K562 (cell line): ENCODE data around the gene TMX3. TPM values are rescaled to one million over a fixed set of nuclear protein-coding genes. Genes with fewer than 3 reads are reported as not detected.

Experiments
- ATAC-seq: fragments of 200-7000 bp; cut with Tn5 transposase; 3 replicates; pipeline ENCODE4 v1.9.1; 2020; ENCODE audit warnings: moderate library complexity
- BruUV-seq: library from RNA; stranded (reverse); fragments of 400-500 nt; replicated peaks from 2 replicates; lab custom pipeline; 2021; lab: Mats Ljungman, UMichigan
- CTCF ChIA-PET: fragments of 300-600 bp; formaldehyde crosslinking; extraction: SDS; loops from one replicate; lab custom pipeline; 2021; ENCODE audit warnings: low intra/inter-chr PET ratio; lab: Yijun Ruan, JAX
- POLR2A ChIA-PET: fragments of 300-600, 350-650 bp; sonication (Branson Sonifier 250); formaldehyde crosslinking; extraction: SDS; loops from one replicate; lab custom pipeline; 2021; ENCODE audit warnings: antibody characterized with exemption, inconsistent platforms; lab: Yijun Ruan, JAX
- DNase-seq, 4 experiments: peaks; one replicate each; pipeline versions ENCODE4 v3.0.0 to v3.0.0-alpha.2; 2011 to 2018; ENCODE audit warnings: low spot score in 3 of 4, mixed read lengths in 3 of 4; ENCODE audit errors: extremely low read depth in 1 of 4
- FAIRE-seq: peaks from 2 replicates; lab custom pipeline; 2011; peaks lifted over from hg19 to GRCh38; lab: Jason Lieb, UNC
- H2AFZ ChIP-seq: 2 replicates; pipeline ENCODE4 v1.6.0; 2011; ENCODE audit warnings: low read depth, low read length, control low read depth, inconsistent platforms
- H3K27ac ChIP-seq: fragments of 200-600 bp; 3 replicates; pipeline ENCODE4 v1.8.0; 2011; ENCODE audit warnings: low read depth, mild to moderate bottlenecking, control low read depth, inconsistent platforms, low read length, moderate library complexity, mixed read lengths; ENCODE audit errors: extremely low read depth
- H3K27me3 ChIP-seq, 2 experiments: fragments of 300-600 bp in 1 of 2; 2 replicates in 1 of 2; 3 replicates in 1 of 2; pipeline versions ENCODE4 v1.6.0 to v1.8.0; 2011; ENCODE audit warnings: inconsistent platforms in 2 of 2, low read length in 2 of 2, mild to moderate bottlenecking in 1 of 2, mixed read lengths in 1 of 2, moderate library complexity in 1 of 2; ENCODE audit not compliant: control insufficient read depth in 2 of 2, insufficient read depth in 2 of 2
- H3K36me3 ChIP-seq: fragments of 300-600 bp; 3 replicates; pipeline ENCODE4 v1.8.0; 2011; ENCODE audit warnings: mild to moderate bottlenecking, low read length, inconsistent platforms; ENCODE audit not compliant: control insufficient read depth, insufficient read depth
- H3K4me1 ChIP-seq, 2 experiments: fragments of 200-600 bp in 1 of 2; replicated peaks in 1 of 2; 2 replicates in 1 of 2; 3 replicates in 1 of 2; pipeline versions ENCODE4 v1.5.1 to v1.8.0; 2011; ENCODE audit warnings: inconsistent platforms in 2 of 2, low read length in 2 of 2, mild to moderate bottlenecking in 1 of 2, mixed read lengths in 1 of 2, moderate library complexity in 1 of 2; ENCODE audit not compliant: control insufficient read depth in 2 of 2, insufficient read depth in 2 of 2
- H3K4me2 ChIP-seq: 2 replicates; pipeline ENCODE4 v1.6.1; 2011; ENCODE audit warnings: low read length, control low read depth, inconsistent platforms, mixed read lengths; ENCODE audit not compliant: insufficient read depth
- H3K4me3 ChIP-seq: fragments of 200-600 bp; sonication (generic), shearing (Covaris generic); 2 replicates; pipeline ENCODE4 v1.5.1; 2016; ENCODE audit warnings: control low read depth, inconsistent platforms
- H3K79me2 ChIP-seq: fragments of 200-600 bp; 3 replicates; pipeline ENCODE4 v1.8.0; 2011; ENCODE audit warnings: low read length, inconsistent platforms; ENCODE audit not compliant: control insufficient read depth, insufficient read depth
- H3K9ac ChIP-seq, 2 experiments: 2 replicates each; pipeline versions ENCODE4 v1.6.0 to v1.6.1; 2011; ENCODE audit warnings: low read depth in 2 of 2, low read length in 2 of 2, control low read depth in 1 of 2, inconsistent platforms in 1 of 2, mild to moderate bottlenecking in 1 of 2, mixed read lengths in 1 of 2; ENCODE audit not compliant: insufficient read depth in 1 of 2
- H3K9me1 ChIP-seq: one replicate; pipeline ENCODE4 v1.6.0; 2011; ENCODE audit warnings: inconsistent platforms, mild to moderate bottlenecking, low read length, moderate library complexity; ENCODE audit not compliant: control insufficient read depth, insufficient read depth
- H3K9me3 ChIP-seq: replicated peaks from 2 replicates; pipeline ENCODE4 v1.5.1; 2011; ENCODE audit warnings: low read depth, low read length, inconsistent platforms; ENCODE audit not compliant: control insufficient read depth, insufficient read depth
- H4K20me1 ChIP-seq: replicated peaks from 2 replicates; pipeline ENCODE4 v1.6.1; 2011; ENCODE audit warnings: low read length, inconsistent platforms, mixed read lengths; ENCODE audit not compliant: control insufficient read depth, insufficient read depth
- GABPB2 ChIP-seq: fragments of 250-450 bp; sonication (Bioruptor Pico); conservative IDR thresholded peaks from 2 replicates; pipeline ENCODE4 v1.5.1; 2021; ENCODE audit warnings: mild to moderate bottlenecking
- NCOR1 ChIP-seq: fragments of 450-650 bp; IDR thresholded peaks from 2 replicates; pipeline ENCODE4 v1.6.1; 2016; ENCODE audit warnings: mild to moderate bottlenecking, moderate library complexity
- PHTF2 ChIP-seq: fragments of 250-450 bp; sonication (Bioruptor Pico); IDR thresholded peaks from 2 replicates; pipeline ENCODE4 v1.5.0; 2021; ENCODE audit warnings: mild to moderate bottlenecking
- PURB ChIP-seq: sonication (generic); formaldehyde crosslinking; IDR thresholded peaks from 2 replicates; pipeline ENCODE4 v1.9.0; 2021; ENCODE audit warnings: low read depth, mild to moderate bottlenecking, missing genetic modification reagents
- RBM15 ChIP-seq: fragments of 200-400 bp; formaldehyde crosslinking; IDR thresholded peaks from 2 replicates; pipeline ENCODE4 v1.6.1; 2018; ENCODE audit warnings: mild to moderate bottlenecking, low read length, moderate library complexity; ENCODE audit not compliant: insufficient read depth
- RFX1 ChIP-seq: fragments of 450-650 bp; IDR thresholded peaks from 2 replicates; pipeline ENCODE4 v1.6.1; 2016; ENCODE audit warnings: mild to moderate bottlenecking, moderate library complexity
- TFAM ChIP-seq: fragments of 250-450 bp; sonication (Bioruptor Pico); conservative IDR thresholded peaks from 2 replicates; pipeline ENCODE4 v1.5.0; 2021; ENCODE audit warnings: mild to moderate bottlenecking, moderate library complexity
- WGBS: fragments of 100-300 bp; shearing (Covaris generic); methylation state at CpG from one replicate; pipeline ENCODE4 v1.1.6; 2016; ENCODE audit warnings: low coverage, mixed read lengths; ENCODE audit not compliant: insufficient coverage; ENCODE audit errors: missing lambda C conversion rate; 5-methylcytosine and 5-hydroxymethylcytosine counted together
- in situ Hi-C: fragments of 300-500 bp; cut with MboI; formaldehyde crosslinking; loops from 4 replicates; pipeline ENCODE4 v1.15.0; 2018; ENCODE audit warnings: inconsistent platforms, mixed read lengths
- intact Hi-C: fragments of 100-400 bp; cut with micrococcal nuclease; formaldehyde crosslinking; loops from 2 replicates; pipeline ENCODE4 v1.14.2; 2022
- polyA plus RNA-seq, 8 experiments: library from polyadenylated mRNA; depleted of rRNA in 4 of 8; stranded (reverse) in 5 of 8; unstranded in 3 of 8; fragments of >200 nt; fragmentation: Nextera tagmentation in 2 of 8; fragmentation: Illumina TruSeq in 1 of 8; extraction: Ambion mirVana in 2 of 8; extraction: Trizol in 1 of 8; gene quantifications; 2 replicates each; pipeline versions ENCODE4 v1.2.1 to v1.2.3, GENCODE V29; 2011 to 2014; ENCODE audit warnings: inconsistent platforms in 1 of 8, missing spikeins in 1 of 8
- total RNA-seq, 7 experiments: library from RNA; depleted of rRNA in 6 of 7; stranded (reverse); fragments of >200 nt in 6 of 7; fragmentation: Illumina TruSeq in 2 of 7; extraction: Trizol in 2 of 7; gene quantifications; 2 replicates each; pipeline versions ENCODE4 v1.2.1 to v1.2.3, GENCODE V29; 2011 to 2021; ENCODE audit warnings: low replicate concordance in 1 of 7

TMX3 gene
- total and polyA plus RNA-seq, 9 of the 15 experiments (the other 6 are each of a cell fraction or from before 2014, with no cell fraction given), result 13.2 to 40.5 (median 20.7) TPM

- TF ChIP-seq GABPB2, result no peak
- TF ChIP-seq TFAM (CRISPR knock-in tag), result no peak
- TF ChIP-seq RFX1, result no peak
- no peak for TF ChIP-seq PURB
- no peak for TF ChIP-seq PHTF2 (CRISPR knock-in tag)
Measured at GRCh38 chr18:68713796-68714195, 1.1 kb downstream of the TMX3 start (continued).

- BruUV-seq, result no TSS peak
- Histone ChIP-seq H3K9ac (no peak overlapping the region), H3K4me2 (no peak overlapping the region), H3K4me3 (no peak overlapping the region), H3K27ac (no peak overlapping the region), H4K20me1 (no peaks in the 10 kb centered on the region), H3K4me1 (no peaks in the 10 kb centered on the region; a peak in 1 of 5 replicates), H3K36me3 (peaks cover 51% of the 10 kb centered on the region), H3K9me1 (no peaks in the 10 kb centered on the region), H3K27me3 (no peaks in the 10 kb centered on the region), H3K79me2 (peaks cover 45% of the 10 kb centered on the region), H3K9me3 (no peaks in the 10 kb centered on the region), H2AFZ (no peak overlapping the region)
- 84% methylated on average over 4 of the region's 4 CpGs for WGBS
- CTCF ChIA-PET, result no interaction called here
- in situ Hi-C loops, result no loop called here
- POLR2A ChIA-PET, result interaction anchor here (0.7 kb wide), 1 partner anchor 1698 kb away, joined by 3 read pairs; no protein-coding TSS in a partner anchor
- FAIRE-seq (no peak), DNase-seq (peak in 1 of 4 experiments; percentile 3), ATAC-seq (no peak)
- intact Hi-C loops, result no loop called here
- TF ChIP-seq TFAM (CRISPR knock-in tag) (no peak), NCOR1 (no peak), RBM15 (no peak)
Measured at GRCh38 chr18:68713131-68713530, 1.8 kb downstream of the TMX3 start.
